GM12878 (cell line): Measurements from ENCODE around the gene RSPRY1. TPM values are rescaled to one million over a fixed set of nuclear protein-coding genes. Genes with fewer than 3 reads are reported as not detected.
"Not testable (repeated sequence)": the region's sequence is repeated elsewhere in the genome, so short reads cannot be mapped to it uniquely, and the experiment has no call there.

Source experiments
- ATAC-seq: fragments of 200-7000 bp; cut with Tn5 transposase; 3 replicates; pipeline ENCODE4 v1.9.1; 2020; ENCODE audit warnings: mild to moderate bottlenecking, moderate library complexity
- BruUV-seq: library from RNA; stranded (reverse); fragments of 400-500 nt; replicated peaks from 2 replicates; lab custom pipeline; 2021; lab: Mats Ljungman, UMichigan
- CTCF ChIA-PET: fragments of 300-600 bp; sonication (Branson Sonifier 250); formaldehyde crosslinking; extraction: SDS; loops from one replicate; lab custom pipeline; 2021; ENCODE audit warnings: inconsistent platforms; lab: Yijun Ruan, JAX
- POLR2A ChIA-PET: fragments of 350-600 bp; formaldehyde crosslinking; extraction: SDS; loops from one replicate; lab custom pipeline; 2021; ENCODE audit warnings: inconsistent platforms; lab: Charles Lee
- RAD21 ChIA-PET: fragments of 300-600 bp; sonication (Branson Sonifier 250); formaldehyde crosslinking; loops from one replicate; lab custom pipeline; 2023; ENCODE audit warnings: antibody characterized with exemption; ENCODE audit not compliant: unreplicated experiment; lab: Charles Lee
- SMC1A ChIA-PET: fragments of 300-600 bp; sonication (Branson Sonifier 250); formaldehyde crosslinking; loops from one replicate; lab custom pipeline; 2023; ENCODE audit not compliant: unreplicated experiment, uncharacterized antibody; lab: Charles Lee
- DNase-seq: peaks from one replicate; pipeline ENCODE4 v3.0.0-alpha.2; 2011; ENCODE audit warnings: low read depth, low spot score
- FAIRE-seq: peaks from 3 replicates; lab custom pipeline; 2011; peaks lifted over from hg19 to GRCh38; lab: Jason Lieb, UNC
- H2AFZ ChIP-seq: 2 replicates; pipeline ENCODE4 v1.6.0; 2011; ENCODE audit warnings: low read depth, low read length, control low read depth; ENCODE audit not compliant: control insufficient read depth
- H3K27ac ChIP-seq: 2 replicates; pipeline ENCODE4 v1.5.1; 2011; ENCODE audit warnings: control low read depth; ENCODE audit not compliant: control insufficient read depth, insufficient read depth
- H3K27me3 ChIP-seq, 2 experiments: replicated peaks in 1 of 2; 2 replicates each; pipeline versions ENCODE4 v1.6.0 to v1.6.1; 2011; ENCODE audit warnings: low read length in 1 of 2; ENCODE audit not compliant: control insufficient read depth in 2 of 2, insufficient read depth in 2 of 2
- H3K36me3 ChIP-seq, 2 experiments: 2 replicates each; pipeline ENCODE4 v1.5.1; 2011; ENCODE audit warnings: low read length in 1 of 2; ENCODE audit not compliant: control insufficient read depth in 2 of 2, insufficient read depth in 2 of 2
- H3K4me1 ChIP-seq: 2 replicates; pipeline ENCODE4 v1.6.1; 2011; ENCODE audit warnings: mild to moderate bottlenecking, low read length, moderate library complexity, mixed read lengths; ENCODE audit not compliant: control insufficient read depth, insufficient read depth
- H3K4me2 ChIP-seq: 2 replicates; pipeline ENCODE4 v1.6.0; 2011; ENCODE audit warnings: control low read depth; ENCODE audit not compliant: control insufficient read depth, insufficient read depth
- H3K4me3 ChIP-seq: fragments of 200-600 bp; sonication (generic); 2 replicates; pipeline ENCODE4 v1.5.1; 2016
- H3K79me2 ChIP-seq: 2 replicates; pipeline ENCODE4 v1.6.0; 2011; ENCODE audit warnings: low read length; ENCODE audit not compliant: control insufficient read depth, insufficient read depth
- H3K9ac ChIP-seq: 2 replicates; pipeline ENCODE4 v1.8.0; 2011; ENCODE audit warnings: low read length, control low read depth, mixed read lengths; ENCODE audit not compliant: control insufficient read depth, insufficient read depth
- H3K9me3 ChIP-seq: replicated peaks from 3 replicates; pipeline ENCODE4 v1.5.1; 2011; ENCODE audit warnings: mild to moderate bottlenecking, low read length; ENCODE audit not compliant: control insufficient read depth, insufficient read depth
- H4K20me1 ChIP-seq: 2 replicates; pipeline ENCODE4 v1.6.0; 2011; ENCODE audit not compliant: control insufficient read depth, insufficient read depth
- BRCA1 ChIP-seq: IDR thresholded peaks from 2 replicates; pipeline ENCODE4 v1.6.1; 2011; ENCODE audit warnings: low read depth, low read length, improper control_type of control experiment
- CEBPB ChIP-seq, 2 experiments: fragments of 150-350 bp in 1 of 2; IDR thresholded peaks; 2 replicates each; pipeline ENCODE4 v1.6.1; 2012 to 2014; ENCODE audit warnings: low read depth in 2 of 2, low read length in 2 of 2, borderline replicate concordance in 1 of 2, inconsistent platforms in 1 of 2
- IRF5 ChIP-seq: fragments of 450-650 bp; IDR thresholded peaks from 2 replicates; pipeline ENCODE4 v1.6.1; 2017; ENCODE audit warnings: borderline replicate concordance
- MEF2A ChIP-seq: IDR thresholded peaks from 2 replicates; pipeline ENCODE4 v1.6.1; 2011; ENCODE audit warnings: low read depth, mild to moderate bottlenecking, low read length, moderate library complexity; ENCODE audit not compliant: insufficient read depth
- WGBS: methylation state at CpG from one replicate; pipeline ENCODE4 v1.1.6; 2016; ENCODE audit warnings: low lambda C conversion rate; ENCODE audit not compliant: insufficient replicate concordance, insufficient coverage; ENCODE audit errors: missing lambda C conversion rate; 5-methylcytosine and 5-hydroxymethylcytosine counted together
- in situ Hi-C: fragments of 300-500 bp; cut with MboI; formaldehyde crosslinking; loops from 9 replicates; pipeline ENCODE4 v1.14.3; 2018; ENCODE audit warnings: mixed read lengths
- intact Hi-C: fragments of 100-400 bp; cut with micrococcal nuclease; formaldehyde crosslinking; loops from one replicate; pipeline ENCODE4 v1.14.2; 2022; ENCODE audit not compliant: unreplicated experiment
- polyA plus RNA-seq, 11 experiments: library from polyadenylated mRNA; depleted of rRNA in 4 of 11; unstranded in 6 of 11; stranded (reverse) in 5 of 11; fragments of >200 nt; fragmentation: Nextera tagmentation in 4 of 11; fragmentation: Illumina TruSeq in 1 of 11; extraction: Ambion mirVana in 4 of 11; extraction: Trizol in 1 of 11; gene quantifications; 1 replicate in 1 of 11; 2 replicates in 10 of 11; pipeline versions ENCODE4 v1.2.1 to v1.2.3, GENCODE V29; 2011 to 2016; ENCODE audit warnings: inconsistent platforms in 2 of 11, missing spikeins in 2 of 11, low read depth in 1 of 11
- total RNA-seq, 4 experiments: library from RNA; depleted of rRNA in 3 of 4; stranded (reverse); fragments of >200 nt in 3 of 4; fragmentation: Illumina TruSeq in 1 of 4; extraction: Trizol in 1 of 4; gene quantifications; 2 replicates each; pipeline versions ENCODE4 v1.2.1 to v1.2.3, GENCODE V29; 2013 to 2021
- TF ChIP-seq, protein P1 (sequence below): IDR thresholded peaks from 2 replicates; pipeline ENCODE4 v1.6.1; 2012; ENCODE audit warnings: low read depth, low read length, improper control_type of control experiment

RSPRY1 gene
- total and polyA plus RNA-seq, 10 of the 15 experiments (the other 5 are each of a cell fraction or from before 2014, with no cell fraction given), result 18.5 to 57.0 (median 41.2) TPM

DNA sequence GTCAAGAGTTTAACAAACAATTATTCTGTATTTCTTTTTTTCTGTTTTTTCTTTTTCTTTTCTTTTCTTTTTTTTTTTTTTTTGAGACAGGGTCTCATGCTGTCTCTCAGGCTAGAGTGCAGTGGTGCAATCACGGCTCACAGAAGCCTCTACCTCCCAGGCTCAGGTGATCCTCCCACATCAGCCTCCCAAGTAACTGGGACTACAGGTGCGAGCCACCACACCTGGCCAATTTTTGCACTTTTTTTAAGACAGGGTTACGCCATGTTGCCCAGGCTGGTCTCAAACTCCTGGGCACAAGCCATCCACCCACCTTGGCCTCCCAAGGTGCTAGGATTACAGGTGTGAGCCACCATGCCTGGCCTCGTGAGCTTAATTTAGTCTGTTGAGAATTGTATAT lies 3.4 kb downstream of the RSPRY1 start:
- H2AFZ ChIP-seq, H3K4me2 ChIP-seq, FAIRE-seq, H3K9me3 ChIP-seq, H3K9ac ChIP-seq, H3K27ac ChIP-seq, BruUV-seq, H3K36me3 ChIP-seq, CTCF ChIA-PET, H4K20me1 ChIP-seq, in situ Hi-C loops, H3K4me3 ChIP-seq, ATAC-seq, H3K27me3 ChIP-seq, DNase-seq: not testable (repeated sequence)
- H3K79me2 ChIP-seq, result peaks cover 92% of the 10 kb centered on the region
- intact Hi-C loops, result loop anchor here (5.0 kb wide), 2 partner anchors 217 to 348 kb away; partner anchors contain the start of gene CCDC102A
- SMC1A ChIA-PET, result interaction anchor here (0.7 to 1.7 kb wide), 2 partner anchors 47 to 52 kb away, joined by 5 to 7 read pairs; no protein-coding TSS in a partner anchor
- peaks cover 13% of the 10 kb centered on the region for H3K4me1 ChIP-seq
- RAD21 ChIA-PET, result interaction anchor here (1.2 kb wide), 1 partner anchor 55 kb away, joined by 3 read pairs; the partner anchor contains the start of gene ARL2BP
- WGBS, result 98% methylated on average over 3 of the region's 4 CpGs
- POLR2A ChIA-PET, result interaction anchor here (0.7 to 2.3 kb wide), 5 partner anchors 9 to 71 kb away, joined by 3 to 7 read pairs (median 3); no protein-coding TSS in a partner anchor

- CTCF ChIA-PET, result interaction anchor here (0.6 to 1.5 kb wide), 5 partner anchors 8 to 118 kb away, joined by 3 read pairs; no protein-coding TSS in a partner anchor
- H3K4me1 ChIP-seq, result peaks cover 13% of the 10 kb centered on the region
- no peaks in the 10 kb centered on the region for H3K9me3 ChIP-seq
- H3K27me3 ChIP-seq, result no peaks in the 10 kb centered on the region
- WGBS, result 100% methylated on average over 2 of the region's 2 CpGs
- no TSS peak for BruUV-seq
- no peak overlapping the region for H3K27ac ChIP-seq
- no peak for TF ChIP-seq CEBPB (IDR thresholded peaks at IDR 0.05; ENCODE audit: borderline replicate concordance in 1 of 2, low read depth in 2 of 2, low read length in 2 of 2)
- no peak for TF ChIP-seq IRF5
- no peak for TF ChIP-seq BRCA1
- TF ChIP-seq MEF2A, result no peak
- TF ChIP-seq, protein P1, sequence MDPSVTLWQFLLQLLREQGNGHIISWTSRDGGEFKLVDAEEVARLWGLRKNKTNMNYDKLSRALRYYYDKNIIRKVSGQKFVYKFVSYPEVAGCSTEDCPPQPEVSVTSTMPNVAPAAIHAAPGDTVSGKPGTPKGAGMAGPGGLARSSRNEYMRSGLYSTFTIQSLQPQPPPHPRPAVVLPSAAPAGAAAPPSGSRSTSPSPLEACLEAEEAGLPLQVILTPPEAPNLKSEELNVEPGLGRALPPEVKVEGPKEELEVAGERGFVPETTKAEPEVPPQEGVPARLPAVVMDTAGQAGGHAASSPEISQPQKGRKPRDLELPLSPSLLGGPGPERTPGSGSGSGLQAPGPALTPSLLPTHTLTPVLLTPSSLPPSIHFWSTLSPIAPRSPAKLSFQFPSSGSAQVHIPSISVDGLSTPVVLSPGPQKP, result no peak
- TF ChIP-seq, all 136 proteins: peak for 0
- Histone ChIP-seq H3K4me2 (no peak overlapping the region), H3K36me3 (no peaks in the 10 kb centered on the region), H3K9ac (no peak overlapping the region), H4K20me1 (no peaks in the 10 kb centered on the region), H2AFZ (no peak overlapping the region), H3K4me3 (no peak overlapping the region), H3K79me2 (peaks cover 91% of the 10 kb centered on the region)
- RAD21 ChIA-PET, result interaction anchor here (1.1 to 1.2 kb wide), 2 partner anchors 55 to 99 kb away, joined by 3 to 4 read pairs; partner anchors contain the start of gene ARL2BP
- FAIRE-seq (no peak), DNase-seq (no peak), ATAC-seq (no peak)
- intact Hi-C loops, result no loop called here
- in situ Hi-C loops, result no loop called here
- SMC1A ChIA-PET, result interaction anchor here (1.1 to 1.9 kb wide), 4 partner anchors 11 to 110 kb away, joined by 4 to 7 read pairs (median 4); no protein-coding TSS in a partner anchor
- POLR2A ChIA-PET, result interaction anchor here (0.6 to 2.3 kb wide), 7 partner anchors 9 to 70 kb away, joined by 3 to 7 read pairs (median 3); partner anchors contain the start of gene ARL2BP
Observed at GRCh38 chr16:57190136-57190535, 4.0 kb downstream of the RSPRY1 start.
